ENCODE measurements around the gene CNGA3. TPM values are rescaled to one million over a fixed set of nuclear protein-coding genes. Genes with fewer than 3 reads are reported as not detected.
"Not testable (repeated sequence)": the region's sequence is repeated elsewhere in the genome, so short reads cannot be mapped to it uniquely, and the experiment has no call there.

Gene CNGA3
- total RNA-seq, 1 donor from 2014 or later, result 0.21 TPM

- no peak for DNase-seq (ENCODE audit: low read depth)
- no peaks in the 10 kb centered on the region for H3K27me3 ChIP-seq (ENCODE audit: control insufficient read depth, insufficient read depth, low read length)
- TF ChIP-seq, protein P1, sequence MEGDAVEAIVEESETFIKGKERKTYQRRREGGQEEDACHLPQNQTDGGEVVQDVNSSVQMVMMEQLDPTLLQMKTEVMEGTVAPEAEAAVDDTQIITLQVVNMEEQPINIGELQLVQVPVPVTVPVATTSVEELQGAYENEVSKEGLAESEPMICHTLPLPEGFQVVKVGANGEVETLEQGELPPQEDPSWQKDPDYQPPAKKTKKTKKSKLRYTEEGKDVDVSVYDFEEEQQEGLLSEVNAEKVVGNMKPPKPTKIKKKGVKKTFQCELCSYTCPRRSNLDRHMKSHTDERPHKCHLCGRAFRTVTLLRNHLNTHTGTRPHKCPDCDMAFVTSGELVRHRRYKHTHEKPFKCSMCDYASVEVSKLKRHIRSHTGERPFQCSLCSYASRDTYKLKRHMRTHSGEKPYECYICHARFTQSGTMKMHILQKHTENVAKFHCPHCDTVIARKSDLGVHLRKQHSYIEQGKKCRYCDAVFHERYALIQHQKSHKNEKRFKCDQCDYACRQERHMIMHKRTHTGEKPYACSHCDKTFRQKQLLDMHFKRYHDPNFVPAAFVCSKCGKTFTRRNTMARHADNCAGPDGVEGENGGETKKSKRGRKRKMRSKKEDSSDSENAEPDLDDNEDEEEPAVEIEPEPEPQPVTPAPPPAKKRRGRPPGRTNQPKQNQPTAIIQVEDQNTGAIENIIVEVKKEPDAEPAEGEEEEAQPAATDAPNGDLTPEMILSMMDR (IDR thresholded peaks at IDR 0.05; ENCODE audit: insufficient read depth, low read length, poor library complexity, severe bottlenecking), result no peak
- H3K36me3 ChIP-seq (ENCODE audit: control insufficient read depth, insufficient read depth, low read length), result no peaks in the 10 kb centered on the region
- H3K4me3 ChIP-seq (ENCODE audit: low read depth, low read length), result no peak overlapping the region
These were observed 29.0 kb upstream of the CNGA3 start for GRCh38 chr2:98317214-98317613.

- not testable (repeated sequence) for H3K4me3 ChIP-seq (ENCODE audit: low read depth, low read length); DNase-seq (ENCODE audit: low read depth); H3K27me3 ChIP-seq (ENCODE audit: control insufficient read depth, insufficient read depth, low read length); H3K36me3 ChIP-seq (ENCODE audit: control insufficient read depth, insufficient read depth, low read length)
These were observed 26.1 kb upstream of the CNGA3 start for GRCh38 chr2:98320171-98320570.

- H3K27me3 ChIP-seq (ENCODE audit: control insufficient read depth, insufficient read depth, low read length), result no peaks in the 10 kb centered on the region
- TF ChIP-seq, protein P1 (IDR thresholded peaks at IDR 0.05; ENCODE audit: insufficient read depth, low read length, poor library complexity, severe bottlenecking), result no peak
- no peaks in the 10 kb centered on the region for H3K36me3 ChIP-seq (ENCODE audit: control insufficient read depth, insufficient read depth, low read length)
- no peak overlapping the region for H3K4me3 ChIP-seq (ENCODE audit: low read depth, low read length)
- DNase-seq (ENCODE audit: low read depth), result no peak
These were observed 22.1 kb upstream of the CNGA3 start for GRCh38 chr2:98324181-98324580.

DNA sequence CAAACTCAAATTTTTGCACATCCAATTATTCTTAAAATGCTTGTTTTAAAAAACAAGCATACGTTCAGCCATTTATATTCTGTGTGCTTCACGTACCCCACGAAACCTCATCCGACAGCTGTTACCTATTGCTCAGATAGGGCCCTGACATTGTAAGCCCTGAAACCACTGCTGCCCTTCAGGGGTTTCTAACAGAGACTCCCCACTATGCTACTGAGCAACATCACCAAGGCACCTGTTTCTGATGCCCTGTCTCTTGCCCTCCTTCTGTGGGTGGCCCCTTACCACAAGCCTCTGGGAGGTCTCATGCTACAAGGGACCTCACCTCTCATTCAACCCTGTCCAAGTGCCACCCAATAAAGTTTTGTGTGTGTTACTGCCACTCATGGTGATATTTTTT, 18.5 kb upstream of the CNGA3 start:
- no peak overlapping the region for H3K4me3 ChIP-seq (ENCODE audit: low read depth, low read length)
- DNase-seq (ENCODE audit: low read depth), result no peak
- TF ChIP-seq, protein P1 (IDR thresholded peaks at IDR 0.05; ENCODE audit: insufficient read depth, low read length, poor library complexity, severe bottlenecking), result no peak

GRCh38 chr2:98329549-98329948, 16.7 kb upstream of the CNGA3 start:
- TF ChIP-seq, protein P1 (IDR thresholded peaks at IDR 0.05; ENCODE audit: insufficient read depth, low read length, poor library complexity, severe bottlenecking), result no peak
- Histone ChIP-seq H3K36me3 (ENCODE audit: control insufficient read depth, insufficient read depth, low read length) (no peaks in the 10 kb centered on the region), H3K27me3 (ENCODE audit: control insufficient read depth, insufficient read depth, low read length) (no peaks in the 10 kb centered on the region), H3K4me3 (ENCODE audit: low read depth, low read length) (no peak overlapping the region)
- no peak for DNase-seq (ENCODE audit: low read depth)

More for the DNA sequence above, 18.5 kb upstream of the CNGA3 start:
- no peaks in the 10 kb centered on the region for H3K36me3 ChIP-seq (ENCODE audit: control insufficient read depth, insufficient read depth, low read length)
- no peaks in the 10 kb centered on the region for H3K27me3 ChIP-seq (ENCODE audit: control insufficient read depth, insufficient read depth, low read length)

DNA sequence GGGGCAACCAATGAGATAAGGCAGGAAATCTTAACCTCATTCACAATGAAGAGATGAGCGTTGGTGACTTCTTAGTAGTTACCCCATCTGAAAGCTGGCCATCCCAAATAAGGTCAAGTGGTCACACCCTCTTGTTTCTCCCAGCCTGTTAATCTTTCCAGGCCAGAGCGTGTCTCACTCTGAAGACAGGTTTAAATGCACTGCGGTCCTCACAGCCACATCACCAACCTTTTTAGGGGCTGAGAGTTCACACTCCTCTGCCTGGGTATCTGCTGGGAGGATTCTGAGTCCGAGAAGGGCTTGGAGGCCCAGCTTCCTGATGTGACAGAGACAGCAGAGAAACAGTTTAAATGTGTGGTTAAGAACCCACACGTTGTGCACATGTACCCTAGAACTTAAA, 13.3 kb upstream of the CNGA3 start:
- TF ChIP-seq, protein P1 (IDR thresholded peaks at IDR 0.05; ENCODE audit: insufficient read depth, low read length, poor library complexity, severe bottlenecking), result no peak
- DNase-seq (ENCODE audit: low read depth), result no peak
- H3K4me3 ChIP-seq (ENCODE audit: low read depth, low read length), result no peak overlapping the region
- no peaks in the 10 kb centered on the region for H3K36me3 ChIP-seq (ENCODE audit: control insufficient read depth, insufficient read depth, low read length)
- no peaks in the 10 kb centered on the region for H3K27me3 ChIP-seq (ENCODE audit: control insufficient read depth, insufficient read depth, low read length)
